Stimulated activated CD4-positive, alpha-beta T cell treated with anti-CD3 and anti-CD28 coated beads, Interleukin-2, amount 100 ng/mL, for 4 hours (primary cell): ENCODE data around the gene MROH2A.
"Not testable (repeated sequence)": the region's sequence is repeated elsewhere in the genome, so short reads cannot be mapped to it uniquely, and the experiment has no call there.

ENCODE experiments used
- DNase-seq: peaks from one replicate; pipeline ENCODE4 v3.0.0-alpha.2; 2020; ENCODE audit warnings: low read depth

Gene MROH2A

DNA sequence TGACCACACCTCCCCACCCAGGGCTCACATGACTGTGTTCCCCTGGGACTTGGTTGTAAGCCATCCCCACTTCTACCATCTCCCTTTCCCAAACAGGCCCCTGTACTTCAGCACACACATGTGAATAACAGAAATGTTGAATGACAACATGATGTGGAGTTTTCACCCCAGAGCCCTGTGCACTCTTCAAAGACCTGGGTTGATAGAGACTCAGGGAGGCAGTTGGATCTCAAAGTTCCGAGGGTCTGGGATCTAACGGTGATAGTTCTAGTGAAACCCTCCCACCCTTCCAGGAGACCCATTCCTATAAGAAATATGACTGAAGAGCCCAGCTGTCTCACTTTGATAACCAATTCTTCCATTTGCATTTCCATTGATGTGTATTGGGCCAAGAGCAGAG is at the start of gene MROH2A:
MROH2A (plus strand) TSS at position 301 of the 400 bp plus-strand sequence. CDS start 1,029 bp downstream, outside the sequence.
- no peak for DNase-seq

- DNase-seq, result no peak
These were observed 49.3 kb upstream of the MROH2A start, which contains the start of gene UGT1A3 for GRCh38 chr2:233728723-233729301. Gene UGT1A3 (plus strand): TSS chr2:233729042. CDS start chr2:233729127, 85 bp downstream.

DNA sequence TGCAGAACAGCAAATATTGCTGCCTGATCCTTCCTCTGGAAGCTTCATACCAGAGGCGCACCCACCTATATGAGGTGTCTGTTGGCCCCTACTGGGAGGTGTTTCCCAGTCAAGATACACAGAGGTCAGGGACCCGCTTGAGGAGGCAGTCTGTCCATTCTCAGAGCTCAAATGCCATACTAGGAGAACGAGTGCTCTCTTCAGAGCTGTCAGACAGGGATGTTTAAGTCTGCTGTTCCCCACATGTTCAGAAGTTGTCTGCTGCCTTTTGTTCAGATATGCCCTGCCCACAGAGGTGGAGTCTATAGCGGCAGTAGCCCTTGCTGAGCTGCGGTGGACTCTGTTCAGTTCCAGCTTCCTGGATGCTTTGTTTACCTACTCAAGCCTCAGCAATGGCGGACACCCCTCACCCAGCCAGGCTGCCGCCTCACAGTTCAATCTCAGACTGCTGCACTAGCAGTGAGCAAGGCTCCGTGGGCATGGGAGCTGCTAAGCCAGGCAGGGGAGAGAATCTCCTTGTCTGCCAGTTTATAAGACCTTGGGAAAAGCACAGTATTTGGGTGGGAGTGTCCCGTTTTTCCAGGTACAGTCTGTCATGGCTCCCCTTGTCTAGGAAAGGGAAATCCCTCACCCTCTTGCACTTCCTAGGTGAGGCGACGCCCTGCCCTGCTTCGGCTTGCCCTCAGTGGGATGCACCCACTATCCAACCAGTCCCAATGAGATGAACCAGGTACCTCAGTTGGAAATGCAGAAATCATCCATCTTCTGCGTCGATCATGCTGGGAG is 41.1 kb upstream of the MROH2A start:
- not testable (repeated sequence) for DNase-seq

GRCh38 chr2:233740870-233741269 is 37.3 kb upstream of the MROH2A start:
- DNase-seq, result no peak

DNA sequence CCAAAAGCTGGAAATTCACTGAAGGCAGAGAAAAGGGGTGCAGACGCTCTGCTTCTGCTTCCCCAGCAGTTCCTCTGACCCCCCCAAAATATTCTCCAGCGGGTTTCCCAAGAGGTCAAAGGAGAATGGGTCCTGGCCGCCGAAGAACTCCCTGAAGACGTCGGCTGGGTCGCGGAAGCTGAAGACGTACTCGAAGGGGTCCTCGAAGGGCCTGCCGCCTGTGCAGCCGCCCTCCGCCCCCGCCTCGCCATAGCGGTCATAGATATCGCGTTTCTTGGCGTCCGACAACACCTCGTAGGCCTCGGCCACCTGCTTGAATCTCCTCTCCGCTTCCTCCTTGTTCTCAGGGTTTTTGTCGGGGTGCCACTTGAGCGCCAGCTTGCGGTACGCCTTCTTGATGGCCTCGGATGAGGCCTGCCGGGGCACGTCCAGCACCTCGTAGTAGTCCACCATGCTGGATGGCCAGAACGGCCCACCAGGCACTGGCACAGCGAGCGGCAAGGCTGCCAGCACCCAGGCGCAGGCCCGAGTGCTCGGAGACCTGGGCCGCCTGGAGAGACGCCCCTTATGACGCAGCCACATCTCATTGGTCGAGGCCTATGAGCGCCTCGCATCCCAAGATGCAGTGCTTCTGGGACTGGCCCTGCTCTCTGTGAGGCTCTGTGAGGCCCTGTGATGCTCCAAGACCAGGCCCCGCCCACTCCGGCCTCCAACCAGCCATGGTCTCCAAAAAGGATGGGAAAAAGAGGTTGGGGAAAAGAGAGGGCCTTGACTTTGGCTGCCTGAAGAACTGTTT is 34.5 kb upstream of the MROH2A start:
- no peak for DNase-seq

DNA sequence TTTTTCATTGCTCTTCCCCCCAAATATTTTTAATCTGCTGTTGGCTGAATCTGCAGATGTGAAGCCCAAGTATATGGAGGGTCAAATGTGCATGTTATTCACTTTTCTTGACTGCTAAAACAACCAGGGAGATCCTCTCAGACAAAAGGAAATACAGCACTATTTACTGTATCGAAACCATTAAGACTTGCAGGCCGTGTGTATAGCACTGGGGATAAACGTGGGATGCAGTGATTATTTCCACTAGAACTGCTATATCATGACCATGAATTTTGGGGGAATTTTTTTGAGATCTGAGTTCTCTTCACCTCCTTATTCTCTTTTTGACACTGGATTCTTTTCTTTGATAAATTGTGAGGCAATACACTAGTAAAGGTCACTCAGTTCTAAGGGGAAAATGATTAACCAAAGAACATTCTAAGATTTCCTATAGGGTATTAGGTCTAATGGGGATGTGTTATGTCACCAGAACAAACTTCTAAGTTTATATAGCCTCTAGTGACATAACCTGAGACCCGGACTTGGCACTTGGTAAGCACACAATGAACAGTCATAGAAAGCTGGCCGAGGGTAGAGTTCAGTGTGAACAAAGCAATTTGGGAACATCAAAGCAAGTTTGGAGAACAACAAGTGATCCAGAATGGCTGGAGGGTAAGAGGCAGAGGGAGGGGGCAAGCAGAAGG is 32.9 kb upstream of the MROH2A start:
- no peak for DNase-seq

GRCh38 chr2:233745838-233746237 is 32.3 kb upstream of the MROH2A start:
- DNase-seq, result not testable (repeated sequence)

DNA sequence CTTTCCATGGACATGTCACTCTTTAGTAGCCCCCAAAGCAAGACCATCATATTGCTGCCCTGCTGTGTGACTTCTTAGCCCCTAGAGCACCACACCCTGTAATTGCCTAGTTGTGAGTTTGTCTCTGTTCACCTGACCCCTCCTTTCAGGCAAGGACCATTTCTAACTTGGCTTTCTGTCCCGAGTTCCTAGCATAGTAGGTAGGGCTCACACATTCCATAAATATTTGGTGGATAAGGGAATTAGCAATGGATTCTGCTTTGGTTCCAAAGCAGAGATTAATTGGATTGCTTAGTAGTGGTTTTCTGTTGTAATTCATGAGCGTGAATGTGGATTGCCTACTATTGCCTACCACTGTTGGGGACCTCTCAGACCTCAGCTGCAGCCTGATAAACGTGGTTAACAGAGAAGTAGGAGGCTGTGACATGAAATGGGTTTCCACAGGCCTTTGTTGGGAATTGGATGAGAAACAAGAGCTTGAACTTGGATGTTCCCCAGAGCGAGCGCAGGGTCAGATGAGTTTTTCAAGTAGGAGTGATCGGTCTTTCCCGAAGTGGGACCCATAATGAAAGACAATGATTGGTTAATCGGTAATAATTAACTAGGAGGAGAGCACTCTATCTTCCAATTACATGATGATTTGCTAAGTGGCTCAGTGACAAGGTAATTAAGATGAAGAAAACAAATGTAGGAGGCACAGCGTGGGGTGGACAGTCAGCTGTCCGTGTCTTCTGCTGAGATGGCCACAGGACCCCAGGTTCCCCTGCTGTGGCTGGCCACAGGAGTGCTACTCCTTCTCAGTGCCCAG is 31.5 kb upstream of the MROH2A start:
- DNase-seq, result no peak

DNA sequence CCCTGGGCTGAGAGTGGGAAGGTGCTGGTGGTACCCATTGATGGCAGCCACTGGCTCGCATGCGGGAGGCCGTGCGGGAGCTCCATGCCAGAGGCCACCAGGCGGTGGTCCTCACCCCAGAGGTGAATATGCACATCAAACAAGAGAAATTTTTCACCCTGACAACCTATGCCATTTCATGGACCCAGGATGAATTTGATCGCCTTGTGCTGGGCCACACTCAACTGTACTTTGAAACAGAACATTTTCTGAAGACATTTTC is 30.9 kb upstream of the MROH2A start:
- DNase-seq, result no peak

- DNase-seq, result not testable (repeated sequence)
These were observed 27.4 kb upstream of the MROH2A start for GRCh38 chr2:233750689-233751088.

DNA sequence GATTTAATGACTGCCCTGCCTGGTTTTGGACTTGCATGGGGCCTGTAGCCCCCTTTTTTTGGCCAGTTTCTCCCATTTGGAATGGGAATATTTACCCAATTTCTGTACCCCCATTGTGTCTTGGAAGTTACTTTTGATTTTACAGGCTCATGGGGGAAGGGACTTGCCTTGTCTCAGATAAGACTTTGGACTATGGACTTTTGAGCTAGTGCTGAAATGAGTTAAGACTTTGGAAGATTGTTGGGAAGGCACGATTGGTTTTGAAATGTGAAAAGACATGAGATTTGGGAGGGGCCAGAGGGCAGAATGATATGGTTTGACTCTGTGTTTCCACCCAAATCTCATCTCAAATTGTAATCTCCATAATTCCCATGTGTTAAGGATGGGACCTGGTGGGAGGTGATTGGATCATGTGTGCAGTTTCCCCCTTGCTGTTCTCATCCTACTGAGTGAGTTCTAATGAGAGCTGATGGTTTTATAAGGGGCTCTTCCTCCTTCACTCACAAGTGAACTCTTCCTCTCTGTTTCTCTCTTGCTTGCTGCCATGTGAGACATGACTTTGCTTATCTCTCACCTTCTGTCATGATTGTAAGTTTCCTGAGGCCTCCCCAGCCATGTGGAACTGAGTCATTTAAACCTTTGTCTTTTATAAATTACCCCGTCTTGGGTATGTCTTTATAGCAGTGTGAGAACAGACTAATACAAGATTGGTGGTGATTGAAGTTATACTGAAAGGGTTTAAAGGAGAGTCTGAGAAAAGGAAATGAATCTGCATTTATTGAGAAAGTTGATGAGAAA is 26.7 kb upstream of the MROH2A start:
- DNase-seq, result not testable (repeated sequence)

- DNase-seq, result no peak
These were observed 23.1 kb upstream of the MROH2A start for GRCh38 chr2:233754872-233755611.

DNA sequence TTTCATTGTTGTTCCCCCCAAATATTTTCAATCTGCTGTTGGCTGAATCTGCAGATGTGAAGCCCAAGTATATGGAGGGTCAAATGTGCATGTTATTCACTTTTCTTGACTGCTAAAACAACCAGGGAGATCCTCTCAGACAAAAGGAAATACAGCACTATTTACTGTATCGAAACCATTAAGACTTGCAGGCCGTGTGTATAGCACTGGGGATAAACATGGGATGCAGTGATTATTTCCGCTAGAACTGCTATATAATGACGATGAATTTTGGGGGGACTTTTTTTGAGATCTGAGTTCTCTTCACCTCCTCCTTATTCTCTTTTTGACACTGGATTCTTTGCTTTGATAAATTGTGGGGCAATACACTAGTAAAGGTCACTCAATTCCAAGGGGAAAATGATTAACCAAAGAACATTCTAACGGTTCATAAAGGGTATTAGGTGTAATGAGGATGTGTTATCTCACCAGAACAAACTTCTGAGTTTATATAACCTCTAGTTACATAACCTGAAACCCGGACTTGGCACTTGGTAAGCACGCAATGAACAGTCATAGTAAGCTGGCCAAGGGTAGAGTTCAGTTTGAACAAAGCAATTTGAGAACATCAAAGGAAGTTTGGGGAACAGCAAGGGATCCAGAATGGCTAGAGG is 21.6 kb upstream of the MROH2A start:
- no peak for DNase-seq

- no peak for DNase-seq
These were observed 20.0 kb upstream of the MROH2A start for GRCh38 chr2:233758141-233758540.

GRCh38 chr2:233758849-233759248 is 19.3 kb upstream of the MROH2A start:
- no peak for DNase-seq

DNA sequence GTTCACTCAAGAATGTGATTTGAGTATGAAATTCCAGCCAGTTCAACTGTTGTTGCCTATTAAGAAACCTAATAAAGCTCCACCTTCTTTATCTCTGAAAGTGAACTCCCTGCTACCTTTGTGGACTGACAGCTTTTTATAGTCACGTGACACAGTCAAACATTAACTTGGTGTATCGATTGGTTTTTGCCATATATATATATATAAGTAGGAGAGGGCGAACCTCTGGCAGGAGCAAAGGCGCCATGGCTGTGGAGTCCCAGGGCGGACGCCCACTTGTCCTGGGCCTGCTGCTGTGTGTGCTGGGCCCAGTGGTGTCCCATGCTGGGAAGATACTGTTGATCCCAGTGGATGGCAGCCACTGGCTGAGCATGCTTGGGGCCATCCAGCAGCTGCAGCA is 18.1 kb upstream of the MROH2A start, which contains the start of gene UGT1A1:
UGT1A1 (plus strand) TSS at position 228 of the 400 bp plus-strand sequence; CDS start at position 246, 18 bp downstream.
- no peak for DNase-seq

- DNase-seq, result no peak
These were observed 16.9 kb upstream of the MROH2A start for GRCh38 chr2:233761040-233761769.

DNA sequence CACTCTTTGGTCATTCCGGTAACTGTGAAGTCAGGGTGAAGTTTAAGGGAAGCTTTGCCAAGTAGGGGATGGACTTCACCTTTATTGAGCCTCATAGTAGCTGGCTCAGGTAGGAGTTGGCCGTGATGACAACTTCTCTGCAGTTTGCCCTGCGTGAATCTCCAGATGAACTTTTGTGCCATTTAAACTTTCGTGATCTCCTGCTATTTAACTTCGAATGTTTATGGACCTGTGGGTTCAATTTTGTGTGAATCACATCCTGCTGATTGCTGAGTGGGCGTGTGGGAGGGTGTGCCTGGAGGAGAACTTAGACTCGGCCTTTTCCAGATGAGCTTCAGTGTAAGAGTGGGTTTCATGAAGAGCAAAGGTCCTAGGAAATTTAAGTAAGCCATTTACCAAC is 13.9 kb upstream of the MROH2A start:
- no peak for DNase-seq

DNA sequence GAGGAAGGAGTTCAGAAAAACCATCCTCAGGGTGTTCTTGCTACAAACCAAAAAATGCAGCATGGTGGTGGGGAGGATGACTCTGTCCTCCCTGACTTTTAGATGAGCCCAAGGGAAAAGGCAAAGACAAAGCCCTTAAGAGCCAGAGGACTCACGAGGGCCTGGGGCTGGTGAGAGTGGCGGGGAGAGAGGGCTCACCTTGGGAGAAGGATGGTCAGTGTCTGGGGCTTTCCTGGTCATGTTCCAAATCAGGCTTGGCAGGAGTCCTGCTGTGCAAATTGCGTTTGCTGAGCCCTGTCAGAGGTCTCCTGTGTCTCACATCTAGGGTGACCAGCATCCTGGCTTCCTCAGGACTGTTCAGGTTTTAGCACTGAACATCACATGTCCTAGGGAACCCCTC is 13.4 kb upstream of the MROH2A start:
- no peak for DNase-seq
